Retinal pigment epithelial cell (primary cell): Measurements from ENCODE around the gene CLIC4.

Source experiments
- DNase-seq: peaks from one replicate; pipeline ENCODE4 v3.0.0-alpha.2; 2010; ENCODE audit warnings: low read depth
- H3K4me3 ChIP-seq: 2 replicates; pipeline ENCODE4 v1.5.1; 2011; ENCODE audit warnings: mild to moderate bottlenecking, low read length, control low read depth, moderate library complexity
- CTCF ChIP-seq: conservative IDR thresholded peaks from 2 replicates; pipeline ENCODE4 v1.5.1; 2011; ENCODE audit warnings: low read depth, low read length, control low read depth, inconsistent platforms

CLIC4 gene

GRCh38 chr1:24858277-24858676 is 113.0 kb downstream of the CLIC4 start:
- H3K4me3 ChIP-seq, result no peak overlapping the region
- no peak for TF ChIP-seq CTCF
- no peak for DNase-seq

- no peak overlapping the region for H3K4me3 ChIP-seq
- DNase-seq, result no peak
- TF ChIP-seq CTCF, result no peak
These were observed 114.1 kb downstream of the CLIC4 start for GRCh38 chr1:24859063-24860010.

GRCh38 chr1:24860841-24861240 is 115.6 kb downstream of the CLIC4 start:
- no peak for DNase-seq
- TF ChIP-seq CTCF, result no peak

GRCh38 chr1:24861821-24862727 is 116.8 kb downstream of the CLIC4 start:
- H3K4me3 ChIP-seq, result no peak overlapping the region
- no peak for TF ChIP-seq CTCF
- no peak for DNase-seq

More at GRCh38 chr1:24860841-24861240, 115.6 kb downstream of the CLIC4 start:
- no peak overlapping the region for H3K4me3 ChIP-seq

GRCh38 chr1:24862775-24863483 is 117.7 kb downstream of the CLIC4 start:
- no peak for DNase-seq
- H3K4me3 ChIP-seq, result no peak overlapping the region
- no peak for TF ChIP-seq CTCF

- DNase-seq, result no peak
- TF ChIP-seq CTCF, result no peak
- H3K4me3 ChIP-seq, result no peak overlapping the region
These were observed 119.1 kb downstream of the CLIC4 start for GRCh38 chr1:24864370-24864777.
